GM18517 (cell line): ENCODE data around the gene OR4K17.
"Not testable (repeated sequence)": the region's sequence is repeated elsewhere in the genome, so short reads cannot be mapped to it uniquely, and the experiment has no call there.

Experiments used
- ATAC-seq: cut with Tn5 transposase; IDR thresholded peaks from one replicate; pipeline ENCODE4 v1.9.1; 2021; ENCODE audit warnings: mild to moderate bottlenecking, moderate library complexity; ENCODE audit not compliant: unreplicated experiment

OR4K17 gene, protein sequence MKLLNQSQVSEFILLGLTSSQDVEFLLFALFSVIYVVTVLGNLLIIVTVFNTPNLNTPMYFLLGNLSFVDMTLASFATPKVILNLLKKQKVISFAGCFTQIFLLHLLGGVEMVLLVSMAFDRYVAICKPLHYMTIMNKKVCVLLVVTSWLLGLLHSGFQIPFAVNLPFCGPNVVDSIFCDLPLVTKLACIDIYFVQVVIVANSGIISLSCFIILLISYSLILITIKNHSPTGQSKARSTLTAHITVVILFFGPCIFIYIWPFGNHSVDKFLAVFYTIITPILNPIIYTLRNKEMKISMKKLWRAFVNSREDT

DNA sequence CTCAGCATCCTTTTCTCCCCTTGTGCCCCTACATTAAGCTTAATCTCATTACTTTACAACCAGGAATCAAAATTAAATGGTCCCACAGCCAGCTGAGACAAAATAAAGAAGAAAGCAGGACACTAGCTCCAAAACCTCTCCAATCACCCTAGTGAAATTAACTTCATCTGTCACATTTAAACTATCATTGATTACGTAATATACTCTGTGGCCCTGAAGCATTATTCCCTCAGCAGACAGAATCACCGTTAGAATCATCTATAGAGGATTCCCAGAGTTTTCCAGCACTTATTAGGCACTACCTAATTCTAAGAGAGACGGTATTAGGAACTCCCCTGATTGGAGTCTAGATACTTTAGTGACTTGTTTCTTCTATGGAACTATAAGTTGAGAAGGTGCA lies at the start of gene OR4K17:
Gene OR4K17 (plus strand): TSS at position 302 of the 400 bp plus-strand sequence. CDS start 6,761 bp downstream, outside the sequence.
- ATAC-seq = no peak

DNA sequence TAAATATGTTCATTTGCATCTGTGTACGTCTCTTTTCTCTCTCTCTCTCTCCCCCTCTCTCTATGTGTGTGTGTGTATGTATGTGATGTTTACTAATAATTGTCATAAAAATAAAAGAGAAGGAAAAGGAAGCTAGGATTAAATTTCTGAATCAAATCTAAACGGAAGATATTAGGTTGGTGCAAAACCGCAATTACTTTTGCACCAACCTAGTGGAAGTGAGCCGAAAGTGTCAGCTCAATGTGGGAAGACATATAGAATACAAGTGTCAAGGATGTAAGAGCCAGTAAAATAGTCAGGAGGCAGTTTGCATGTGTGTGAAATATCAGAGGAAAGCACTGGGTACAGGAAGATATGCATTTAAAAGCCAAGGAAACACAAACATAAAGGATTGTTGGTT lies 18.5 kb upstream of the OR4K17 start:
- ATAC-seq = no peak

DNA sequence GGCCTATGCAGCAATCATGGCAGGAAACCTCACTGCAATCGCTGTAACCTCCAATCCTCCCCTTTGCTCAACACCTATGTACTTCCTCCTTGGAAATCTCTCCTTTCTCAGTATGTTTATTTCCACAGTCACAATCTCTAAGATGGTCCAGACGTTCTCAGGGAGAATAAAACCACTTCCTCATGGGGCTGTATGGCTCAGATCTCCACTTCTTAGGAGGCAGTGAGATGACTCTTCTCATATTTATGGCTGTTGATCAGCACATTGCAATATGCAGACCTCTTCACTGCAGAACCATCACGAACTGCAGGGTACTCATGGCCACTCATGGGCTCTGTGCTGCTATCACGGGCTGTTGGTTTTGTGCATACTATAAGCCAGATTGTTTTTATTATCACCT lies 17.1 kb upstream of the OR4K17 start:
- no peak for ATAC-seq

DNA sequence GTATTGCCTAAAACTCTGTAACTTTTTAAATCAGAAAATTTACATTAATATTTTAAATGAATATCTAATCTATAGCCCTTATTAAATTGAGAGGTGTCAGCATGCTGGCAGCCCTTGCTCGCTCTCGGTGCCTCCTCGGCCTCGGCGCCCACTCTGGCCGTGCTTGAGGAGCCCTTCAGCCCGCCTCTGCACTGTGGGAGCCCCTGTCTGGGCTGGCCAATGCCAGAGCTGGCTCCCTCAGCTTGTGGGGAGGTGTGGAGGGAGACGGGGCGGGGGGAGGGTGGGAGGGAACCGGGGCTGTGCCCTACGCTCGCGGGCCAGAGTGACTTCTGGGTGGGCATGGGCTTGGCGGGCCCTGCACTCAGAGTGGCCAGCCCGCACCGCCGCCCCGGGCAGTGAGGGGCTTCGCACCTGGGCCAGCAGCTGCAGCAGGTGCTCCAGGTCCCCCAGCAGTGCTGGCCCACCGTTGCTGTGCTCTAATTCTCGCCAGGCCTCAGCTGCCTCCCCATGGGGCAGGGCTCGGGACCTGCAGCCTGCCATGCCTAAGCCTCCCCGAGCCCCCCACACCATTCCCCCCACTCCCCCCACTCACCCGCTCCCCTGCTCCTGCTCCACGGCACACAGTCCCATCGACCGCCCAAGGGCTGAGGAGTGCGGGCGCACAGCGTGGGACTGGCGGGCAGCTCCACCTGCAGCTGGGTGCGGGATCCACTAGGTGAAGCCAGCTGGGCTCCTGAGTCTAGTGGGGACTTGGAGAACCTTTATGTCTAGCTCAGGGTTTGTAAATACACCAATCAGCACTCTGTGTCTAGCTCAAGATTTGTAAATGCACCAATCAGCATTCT lies 11.4 kb upstream of the OR4K17 start:
- not testable (repeated sequence) for ATAC-seq

DNA sequence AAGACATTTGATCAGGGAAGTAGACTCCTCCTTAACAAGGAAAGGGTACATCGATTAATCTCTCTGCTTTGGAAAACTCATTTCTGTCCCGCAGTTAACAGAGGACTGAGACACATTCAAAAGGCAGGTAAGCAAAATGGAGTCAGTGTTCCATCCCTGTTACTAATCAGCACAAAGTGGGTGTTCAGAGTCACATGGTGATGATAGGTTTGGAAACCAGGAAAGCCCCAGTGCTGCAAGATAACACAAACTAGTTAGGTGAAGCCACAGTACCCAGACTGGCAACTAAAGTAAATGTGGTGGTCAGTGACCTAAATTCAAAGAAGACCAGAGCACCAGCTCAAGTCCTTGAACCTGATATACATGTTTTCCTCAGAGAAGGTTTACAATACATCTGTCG lies 1.8 kb downstream of the OR4K17 start:
- ATAC-seq = no peak

DNA sequence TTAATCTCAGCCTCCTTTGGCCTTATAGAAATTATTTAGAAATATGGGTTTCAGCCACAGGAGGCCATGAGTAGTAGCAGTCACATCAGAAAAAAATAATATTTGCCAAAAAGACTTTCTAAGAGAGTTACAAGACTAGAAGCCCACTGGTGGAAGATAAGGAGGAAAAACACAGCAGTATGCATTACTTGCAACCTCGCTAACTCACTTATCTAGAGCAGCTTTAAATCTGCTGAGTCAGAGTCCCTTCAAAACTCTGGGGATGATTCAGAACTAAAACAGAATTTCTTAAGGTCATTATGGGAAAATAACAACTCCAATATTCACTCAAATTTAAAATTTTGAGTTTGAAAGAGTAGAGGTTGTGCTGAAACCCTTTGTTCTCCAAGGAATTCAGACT lies 6.2 kb downstream of the OR4K17 start:
- no peak for ATAC-seq

DNA sequence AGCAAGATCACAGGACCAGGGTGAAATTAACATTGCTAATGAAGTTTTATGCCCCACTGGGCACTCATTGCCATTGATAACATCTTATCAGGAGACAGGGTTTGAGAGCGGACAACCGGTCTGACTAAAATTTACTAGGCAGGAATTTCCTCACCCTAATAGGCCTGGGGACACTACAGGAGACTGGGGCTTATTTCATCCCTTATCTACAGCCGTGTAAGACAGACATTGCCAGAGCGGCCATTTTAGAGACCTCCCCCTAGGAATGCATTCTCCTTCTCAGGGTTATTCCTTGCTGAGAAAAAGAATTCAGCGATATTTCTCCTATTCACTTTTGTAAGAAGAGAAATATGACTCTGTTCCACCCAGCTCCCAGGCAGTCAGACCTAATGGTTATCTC lies 8.3 kb downstream of the OR4K17 start:
- no peak for ATAC-seq

DNA sequence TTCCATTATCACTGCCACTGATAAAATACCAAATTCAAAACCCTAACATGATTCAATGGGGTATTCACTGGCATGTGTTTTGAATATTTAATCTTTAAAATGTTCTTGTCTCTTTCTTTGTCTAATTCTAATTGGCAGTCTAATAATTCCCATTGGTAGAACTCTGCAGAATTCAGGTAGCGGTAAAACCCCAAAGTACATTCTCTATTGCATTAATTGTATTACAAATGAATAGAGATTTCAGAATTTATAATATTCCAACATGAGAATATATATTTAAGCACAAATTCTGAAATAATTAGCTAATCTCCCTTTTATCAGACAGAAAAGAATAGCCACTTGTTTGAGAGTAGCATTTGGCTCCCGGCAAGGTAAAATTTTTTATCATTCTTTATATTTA lies 28.0 kb downstream of the OR4K17 start, which contains the start of gene OR4N5:
Gene OR4N5 (plus strand): TSS at position 301 of the 400 bp plus-strand sequence. CDS start 4,916 bp downstream, outside the sequence.
- no peak for ATAC-seq

DNA sequence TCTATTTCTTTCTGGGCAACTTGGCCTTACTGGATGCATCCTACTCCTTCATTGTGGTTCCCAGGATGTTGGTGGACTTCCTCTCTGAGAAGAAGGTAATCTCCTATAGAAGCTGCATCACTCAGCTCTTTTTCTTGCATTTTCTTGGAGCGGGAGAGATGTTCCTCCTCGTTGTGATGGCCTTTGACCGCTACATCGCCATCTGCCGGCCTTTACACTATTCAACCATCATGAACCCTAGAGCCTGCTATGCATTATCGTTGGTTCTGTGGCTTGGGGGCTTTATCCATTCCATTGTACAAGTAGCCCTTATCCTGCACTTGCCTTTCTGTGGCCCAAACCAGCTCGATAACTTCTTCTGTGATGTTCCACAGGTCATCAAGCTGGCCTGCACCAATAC lies 33.4 kb downstream of the OR4K17 start:
- no peak for ATAC-seq

DNA sequence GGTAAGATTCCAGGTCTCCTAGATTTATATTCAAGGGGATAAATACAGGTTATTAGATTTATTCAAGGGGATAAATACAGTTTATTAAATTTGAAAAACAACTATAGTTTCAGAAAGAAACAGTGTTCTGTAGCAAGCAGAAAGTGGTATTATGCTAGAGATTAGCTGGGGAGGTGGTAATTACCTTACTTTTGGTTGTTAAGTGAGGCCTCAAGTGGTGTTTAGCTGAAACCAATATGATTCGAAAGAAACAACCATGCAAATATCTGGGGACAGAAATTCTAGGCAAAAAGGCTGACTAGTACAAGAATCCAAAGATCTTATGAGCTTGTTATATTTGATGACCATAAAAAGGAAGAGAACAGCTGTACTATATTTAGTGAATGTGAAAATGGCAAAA lies 34.3 kb downstream of the OR4K17 start:
- ATAC-seq = no peak

DNA sequence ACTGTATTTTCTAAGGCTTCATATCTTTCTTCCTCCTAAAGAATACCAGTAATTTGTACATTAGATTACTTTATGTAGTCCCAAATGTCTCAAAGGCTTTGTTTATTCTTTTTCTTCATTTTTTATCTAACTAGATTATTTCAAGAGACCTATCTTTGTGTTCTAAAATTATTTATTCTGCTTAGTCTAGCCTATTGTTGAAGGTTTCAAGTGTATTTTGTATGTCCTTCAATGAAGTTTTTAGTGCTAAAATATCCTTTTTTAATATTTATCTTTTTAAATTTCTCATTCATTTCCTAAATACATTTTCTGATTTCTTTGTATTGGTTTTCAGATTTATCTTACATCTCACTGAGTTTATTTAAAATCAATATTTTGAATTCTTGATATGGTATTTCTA lies 53.9 kb downstream of the OR4K17 start:
- ATAC-seq = no peak

DNA sequence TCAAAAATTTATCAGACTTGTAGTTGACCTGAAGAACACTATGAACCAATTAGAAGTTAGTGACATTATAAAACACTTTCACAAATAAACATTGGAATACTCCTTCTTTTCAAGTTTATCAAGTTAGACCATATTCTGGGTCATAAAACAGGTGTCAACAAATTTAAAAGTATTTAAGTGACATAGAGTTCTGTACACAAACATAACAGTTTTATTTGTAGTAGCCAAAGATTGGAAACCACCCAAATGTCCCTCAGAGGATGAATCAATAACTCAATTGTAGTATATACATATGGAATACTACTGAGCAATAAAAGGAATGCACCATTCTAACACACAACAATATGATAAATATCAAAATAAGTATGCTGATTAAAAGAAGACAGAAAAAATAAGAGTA lies 56.6 kb downstream of the OR4K17 start:
- no peak for ATAC-seq

DNA sequence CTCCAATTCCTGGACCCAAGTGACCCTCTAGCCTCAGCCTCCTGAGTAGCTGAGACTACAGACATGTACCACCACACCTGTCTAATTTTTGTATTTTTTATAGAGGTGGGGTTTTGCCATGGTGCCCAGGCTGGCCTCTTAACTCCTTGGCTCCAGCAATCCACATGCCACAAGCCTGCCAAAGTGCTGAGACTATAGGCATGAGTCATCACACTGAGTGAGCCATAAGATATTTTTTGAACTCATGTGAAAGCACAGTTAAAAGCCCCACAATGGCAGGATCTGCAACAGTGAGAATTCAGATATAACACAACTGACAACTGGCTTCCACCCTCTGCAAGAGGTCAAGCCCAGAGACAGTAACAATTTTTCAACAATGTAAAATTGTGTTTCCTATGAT lies 59.3 kb downstream of the OR4K17 start:
- ATAC-seq = not testable (repeated sequence)
